Measurements from ENCODE around the gene NUP42. TPM values are rescaled to one million over a fixed set of nuclear protein-coding genes. Genes with fewer than 3 reads are reported as not detected.

Gene NUP42
- total RNA-seq, 1 experiment from 2014 or later, result 30.3 TPM

GRCh38 chr7:23237000-23237399 is 55.2 kb downstream of the NUP42 start:
- H3K9me3 ChIP-seq (ENCODE audit: control insufficient read depth, insufficient read depth, low read depth, low read length), result no peaks in the 10 kb centered on the region
- intact Hi-C loops (cut with micrococcal nuclease; ENCODE audit: unreplicated experiment), result no loop called here
- ATAC-seq, result no peak
- DNase-seq (ENCODE audit: low read depth, low spot score), result no peak
- H3K27me3 ChIP-seq (ENCODE audit: control insufficient read depth, insufficient read depth, low read length), result 0 out of 2 replicates have a peak, but pooled peaks cover 2% of the 10 kb centered on the region
- POLR2A ChIA-PET, result no interaction called here
- BruUV-seq (replicated peaks), result no TSS peak
- in situ Hi-C loops (cut with HindIII; ENCODE audit: low pct_unique_long_range_greater_than_20kb, low sequenced_read_pairs), result no loop called here
- H3K4me3 ChIP-seq (ENCODE audit: low read depth in 2 of 2, low read length in 2 of 2), result no peak overlapping the region
- CTCF ChIA-PET, result no interaction called here
- TF ChIP-seq, protein P1, sequence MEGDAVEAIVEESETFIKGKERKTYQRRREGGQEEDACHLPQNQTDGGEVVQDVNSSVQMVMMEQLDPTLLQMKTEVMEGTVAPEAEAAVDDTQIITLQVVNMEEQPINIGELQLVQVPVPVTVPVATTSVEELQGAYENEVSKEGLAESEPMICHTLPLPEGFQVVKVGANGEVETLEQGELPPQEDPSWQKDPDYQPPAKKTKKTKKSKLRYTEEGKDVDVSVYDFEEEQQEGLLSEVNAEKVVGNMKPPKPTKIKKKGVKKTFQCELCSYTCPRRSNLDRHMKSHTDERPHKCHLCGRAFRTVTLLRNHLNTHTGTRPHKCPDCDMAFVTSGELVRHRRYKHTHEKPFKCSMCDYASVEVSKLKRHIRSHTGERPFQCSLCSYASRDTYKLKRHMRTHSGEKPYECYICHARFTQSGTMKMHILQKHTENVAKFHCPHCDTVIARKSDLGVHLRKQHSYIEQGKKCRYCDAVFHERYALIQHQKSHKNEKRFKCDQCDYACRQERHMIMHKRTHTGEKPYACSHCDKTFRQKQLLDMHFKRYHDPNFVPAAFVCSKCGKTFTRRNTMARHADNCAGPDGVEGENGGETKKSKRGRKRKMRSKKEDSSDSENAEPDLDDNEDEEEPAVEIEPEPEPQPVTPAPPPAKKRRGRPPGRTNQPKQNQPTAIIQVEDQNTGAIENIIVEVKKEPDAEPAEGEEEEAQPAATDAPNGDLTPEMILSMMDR (IDR thresholded peaks at IDR 0.05), result no peak
- no peak for TF ChIP-seq TCF7L2 (IDR thresholded peaks at IDR 0.05; ENCODE audit: low read depth, low read length)
- H3K27ac ChIP-seq (ENCODE audit: low read length), result no peak overlapping the region
- H3K4me1 ChIP-seq (ENCODE audit: control insufficient read depth, insufficient read depth, low read length), result no peaks in the 10 kb centered on the region
- H3K36me3 ChIP-seq (ENCODE audit: control insufficient read depth, insufficient read depth, low read length), result no peaks in the 10 kb centered on the region

DNA sequence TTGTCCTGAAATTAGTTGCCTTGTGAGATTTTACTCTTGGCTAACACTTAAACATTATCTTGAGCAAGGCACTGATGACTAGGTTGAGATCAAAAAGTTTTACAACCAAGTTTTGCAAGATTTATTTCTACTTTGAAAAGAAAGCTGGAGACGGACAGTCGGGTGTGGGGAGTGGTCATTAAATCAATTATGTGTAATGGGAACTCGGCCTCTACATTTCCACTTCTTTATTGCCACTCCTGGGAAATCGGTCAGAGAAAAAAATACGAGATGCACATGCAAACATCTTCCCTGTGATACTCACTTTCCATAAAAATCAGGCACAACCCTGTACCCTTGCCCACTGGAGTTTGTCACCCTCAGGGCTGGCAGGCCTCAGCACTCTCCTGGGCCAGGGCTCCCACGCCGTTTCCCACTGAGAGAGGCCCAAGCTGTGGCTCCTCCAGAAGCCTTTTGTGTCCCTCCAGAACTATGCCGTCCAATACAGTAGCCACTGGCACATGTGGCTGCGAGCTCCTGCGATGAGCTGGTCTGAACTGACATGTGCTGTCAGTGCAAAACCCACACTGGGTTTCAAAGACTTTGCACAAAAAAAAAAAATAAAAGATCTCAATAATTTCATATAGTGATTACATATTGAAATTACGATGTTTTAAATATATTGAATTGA is 57.3 kb downstream of the NUP42 start:
- Histone ChIP-seq H3K4me3 (ENCODE audit: low read depth in 2 of 2, low read length in 2 of 2) (no peak overlapping the region), H3K36me3 (ENCODE audit: control insufficient read depth, insufficient read depth, low read length) (no peaks in the 10 kb centered on the region), H3K4me1 (ENCODE audit: control insufficient read depth, insufficient read depth, low read length) (no peaks in the 10 kb centered on the region), H3K9me3 (ENCODE audit: control insufficient read depth, insufficient read depth, low read depth, low read length) (no peaks in the 10 kb centered on the region), H3K27me3 (ENCODE audit: control insufficient read depth, insufficient read depth, low read length) (0 out of 2 replicates have a peak, but pooled peaks cover 2% of the 10 kb centered on the region), H3K27ac (ENCODE audit: low read length) (no peak overlapping the region)
- no TSS peak for BruUV-seq (replicated peaks)
- in situ Hi-C loops (cut with HindIII; ENCODE audit: low pct_unique_long_range_greater_than_20kb, low sequenced_read_pairs) (no loop called here), intact Hi-C loops (cut with micrococcal nuclease; ENCODE audit: unreplicated experiment) (no loop called here)
- ATAC-seq, result no peak
- POLR2A ChIA-PET, result no interaction called here
- CTCF ChIA-PET, result no interaction called here
- TF ChIP-seq, protein P1 (IDR thresholded peaks at IDR 0.05), result no peak
- TF ChIP-seq SIN3A (IDR thresholded peaks at IDR 0.05; ENCODE audit: borderline replicate concordance, insufficient read depth, low read depth, low read length) (no peak), POLR2AphosphoS5 (IDR thresholded peaks at IDR 0.05; ENCODE audit: low read depth, low read length) (no peak), TCF7L2 (IDR thresholded peaks at IDR 0.05; ENCODE audit: low read depth, low read length) (no peak)
- TF ChIP-seq, protein P2, sequence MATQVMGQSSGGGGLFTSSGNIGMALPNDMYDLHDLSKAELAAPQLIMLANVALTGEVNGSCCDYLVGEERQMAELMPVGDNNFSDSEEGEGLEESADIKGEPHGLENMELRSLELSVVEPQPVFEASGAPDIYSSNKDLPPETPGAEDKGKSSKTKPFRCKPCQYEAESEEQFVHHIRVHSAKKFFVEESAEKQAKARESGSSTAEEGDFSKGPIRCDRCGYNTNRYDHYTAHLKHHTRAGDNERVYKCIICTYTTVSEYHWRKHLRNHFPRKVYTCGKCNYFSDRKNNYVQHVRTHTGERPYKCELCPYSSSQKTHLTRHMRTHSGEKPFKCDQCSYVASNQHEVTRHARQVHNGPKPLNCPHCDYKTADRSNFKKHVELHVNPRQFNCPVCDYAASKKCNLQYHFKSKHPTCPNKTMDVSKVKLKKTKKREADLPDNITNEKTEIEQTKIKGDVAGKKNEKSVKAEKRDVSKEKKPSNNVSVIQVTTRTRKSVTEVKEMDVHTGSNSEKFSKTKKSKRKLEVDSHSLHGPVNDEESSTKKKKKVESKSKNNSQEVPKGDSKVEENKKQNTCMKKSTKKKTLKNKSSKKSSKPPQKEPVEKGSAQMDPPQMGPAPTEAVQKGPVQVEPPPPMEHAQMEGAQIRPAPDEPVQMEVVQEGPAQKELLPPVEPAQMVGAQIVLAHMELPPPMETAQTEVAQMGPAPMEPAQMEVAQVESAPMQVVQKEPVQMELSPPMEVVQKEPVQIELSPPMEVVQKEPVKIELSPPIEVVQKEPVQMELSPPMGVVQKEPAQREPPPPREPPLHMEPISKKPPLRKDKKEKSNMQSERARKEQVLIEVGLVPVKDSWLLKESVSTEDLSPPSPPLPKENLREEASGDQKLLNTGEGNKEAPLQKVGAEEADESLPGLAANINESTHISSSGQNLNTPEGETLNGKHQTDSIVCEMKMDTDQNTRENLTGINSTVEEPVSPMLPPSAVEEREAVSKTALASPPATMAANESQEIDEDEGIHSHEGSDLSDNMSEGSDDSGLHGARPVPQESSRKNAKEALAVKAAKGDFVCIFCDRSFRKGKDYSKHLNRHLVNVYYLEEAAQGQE (IDR thresholded peaks at IDR 0.05; ENCODE audit: insufficient read depth in 1 of 2, low read depth in 2 of 2, low read length in 1 of 2), result no peak
- no peak for DNase-seq (ENCODE audit: low read depth, low spot score)
